ENCODE measurements around the gene MYO10. TPM values are rescaled to one million over a fixed set of nuclear protein-coding genes. Genes with fewer than 3 reads are reported as not detected.

MYO10 gene
- total and polyA plus RNA-seq, 4 donors: 4.8 to 19.8 (median 11.5) TPM

GRCh38 chr5:16808021-16808420 lies 128.1 kb downstream of the MYO10 start:
- WGBS, 2 donors: 93 to 96% methylated on average over 7 of the region's 7 CpGs
- Histone ChIP-seq H3K27ac (ENCODE audit: low read depth in 1 of 2, low read length in 2 of 2) (no peak overlapping the region), H3K27me3 (ENCODE audit: control insufficient read depth in 1 of 2, insufficient read depth in 2 of 2, low read length in 1 of 2) (no peaks in the 10 kb centered on the region), H3K36me3 (ENCODE audit: control insufficient read depth in 1 of 2, insufficient read depth in 2 of 2, low read length in 1 of 2) (no peaks in the 10 kb centered on the region), H3K9me3 (ENCODE audit: control insufficient read depth, low read length) (no peaks in the 10 kb centered on the region), H3K4me1 (ENCODE audit: control insufficient read depth in 1 of 2, insufficient read depth in 2 of 2, low read length in 2 of 2) (no peaks in the 10 kb centered on the region), H3K4me3 (ENCODE audit: low read length in 2 of 2) (no peak overlapping the region)
- intact Hi-C loops (cut with DNase I): no loop called here
- DNase-seq (no peak), ATAC-seq (ENCODE audit: low FRiP score) (no peak)

- ATAC-seq (ENCODE audit: low FRiP score): no peak
- H3K9me3 ChIP-seq (ENCODE audit: control insufficient read depth, low read length): no peaks in the 10 kb centered on the region
- H3K27me3 ChIP-seq (ENCODE audit: control insufficient read depth in 1 of 2, insufficient read depth in 2 of 2, low read length in 1 of 2): no peaks in the 10 kb centered on the region
- no peaks in the 10 kb centered on the region for H3K36me3 ChIP-seq (ENCODE audit: control insufficient read depth in 1 of 2, insufficient read depth in 2 of 2, low read length in 1 of 2)
- intact Hi-C loops (cut with DNase I): no loop called here
- no peaks in the 10 kb centered on the region for H3K4me1 ChIP-seq (ENCODE audit: control insufficient read depth in 1 of 2, insufficient read depth in 2 of 2, low read length in 2 of 2)
- no peak overlapping the region for H3K27ac ChIP-seq (ENCODE audit: low read depth in 1 of 2, low read length in 2 of 2)
- H3K4me3 ChIP-seq (ENCODE audit: low read length in 2 of 2): no peak overlapping the region
- 82 to 84% methylated on average over 5 of the region's 5 CpGs for WGBS, 2 donors
- no peak for DNase-seq
Measured at GRCh38 chr5:16807547-16807864, 128.6 kb downstream of the MYO10 start.

GRCh38 chr5:16806711-16807546 lies 129.2 kb downstream of the MYO10 start:
- Histone ChIP-seq H3K9me3 (ENCODE audit: control insufficient read depth, low read length) (no peaks in the 10 kb centered on the region), H3K27ac (ENCODE audit: low read depth in 1 of 2, low read length in 2 of 2) (no peak overlapping the region), H3K27me3 (ENCODE audit: control insufficient read depth in 1 of 2, insufficient read depth in 2 of 2, low read length in 1 of 2) (no peaks in the 10 kb centered on the region), H3K4me1 (ENCODE audit: control insufficient read depth in 1 of 2, insufficient read depth in 2 of 2, low read length in 2 of 2) (no peaks in the 10 kb centered on the region), H3K36me3 (ENCODE audit: control insufficient read depth in 1 of 2, insufficient read depth in 2 of 2, low read length in 1 of 2) (no peaks in the 10 kb centered on the region), H3K4me3 (ENCODE audit: low read length in 2 of 2) (no peak overlapping the region)
- DNase-seq (no peak), ATAC-seq (ENCODE audit: low FRiP score) (no peak)
- intact Hi-C loops (cut with DNase I): no loop called here
- 66 to 76% methylated on average over 12 of the region's 12 CpGs for WGBS, 2 donors

GRCh38 chr5:16805486-16805885 lies 130.6 kb downstream of the MYO10 start:
- no peak for DNase-seq
- 61 to 66% methylated on average over 7 of the region's 7 CpGs for WGBS, 2 donors
- intact Hi-C loops (cut with DNase I): no loop called here

GRCh38 chr5:16803831-16804230 lies 132.3 kb downstream of the MYO10 start:
- no peaks in the 10 kb centered on the region for H3K4me1 ChIP-seq (ENCODE audit: control insufficient read depth in 1 of 2, insufficient read depth in 2 of 2, low read length in 2 of 2)
- no peaks in the 10 kb centered on the region for H3K27me3 ChIP-seq (ENCODE audit: control insufficient read depth in 1 of 2, insufficient read depth in 2 of 2, low read length in 1 of 2)
- no peaks in the 10 kb centered on the region for H3K9me3 ChIP-seq (ENCODE audit: control insufficient read depth, low read length)
- H3K27ac ChIP-seq (ENCODE audit: low read depth in 1 of 2, low read length in 2 of 2): no peak overlapping the region
- DNase-seq: no peak
- H3K36me3 ChIP-seq (ENCODE audit: control insufficient read depth in 1 of 2, insufficient read depth in 2 of 2, low read length in 1 of 2): no peaks in the 10 kb centered on the region
- no peak for ATAC-seq (ENCODE audit: low FRiP score)
- H3K4me3 ChIP-seq (ENCODE audit: low read length in 2 of 2): no peak overlapping the region
- 96 to 97% methylated on average over 9 of the region's 9 CpGs for WGBS, 2 donors
- intact Hi-C loops (cut with DNase I): no loop called here

More at GRCh38 chr5:16805486-16805885, 130.6 kb downstream of the MYO10 start:
- Histone ChIP-seq H3K9me3 (ENCODE audit: control insufficient read depth, low read length) (no peaks in the 10 kb centered on the region), H3K27me3 (ENCODE audit: control insufficient read depth in 1 of 2, insufficient read depth in 2 of 2, low read length in 1 of 2) (no peaks in the 10 kb centered on the region), H3K36me3 (ENCODE audit: control insufficient read depth in 1 of 2, insufficient read depth in 2 of 2, low read length in 1 of 2) (no peaks in the 10 kb centered on the region), H3K4me1 (ENCODE audit: control insufficient read depth in 1 of 2, insufficient read depth in 2 of 2, low read length in 2 of 2) (no peaks in the 10 kb centered on the region), H3K4me3 (ENCODE audit: low read length in 2 of 2) (no peak overlapping the region), H3K27ac (ENCODE audit: low read depth in 1 of 2, low read length in 2 of 2) (no peak overlapping the region)
- no peak for ATAC-seq (ENCODE audit: low FRiP score)

- WGBS, 2 donors: 74 to 85% methylated on average over 10 of the region's 10 CpGs
- H3K9me3 ChIP-seq (ENCODE audit: control insufficient read depth, low read length): no peaks in the 10 kb centered on the region
- no peak for DNase-seq
- no peaks in the 10 kb centered on the region for H3K27me3 ChIP-seq (ENCODE audit: control insufficient read depth in 1 of 2, insufficient read depth in 2 of 2, low read length in 1 of 2)
- no peaks in the 10 kb centered on the region for H3K4me1 ChIP-seq (ENCODE audit: control insufficient read depth in 1 of 2, insufficient read depth in 2 of 2, low read length in 2 of 2)
- ATAC-seq (ENCODE audit: low FRiP score): no peak
- H3K36me3 ChIP-seq (ENCODE audit: control insufficient read depth in 1 of 2, insufficient read depth in 2 of 2, low read length in 1 of 2): no peaks in the 10 kb centered on the region
- H3K27ac ChIP-seq (ENCODE audit: low read depth in 1 of 2, low read length in 2 of 2): no peak overlapping the region
- intact Hi-C loops (cut with DNase I): no loop called here
- H3K4me3 ChIP-seq (ENCODE audit: low read length in 2 of 2): no peak overlapping the region
Measured at GRCh38 chr5:16800477-16800876, 135.6 kb downstream of the MYO10 start.

GRCh38 chr5:16799796-16800195 lies 136.3 kb downstream of the MYO10 start:
- intact Hi-C loops (cut with DNase I): loop anchor here in 1 of 2 donors (10.0 kb wide), 1 partner anchor 305 kb away; no protein-coding TSS in a partner anchor
- Histone ChIP-seq H3K27me3 (ENCODE audit: control insufficient read depth in 1 of 2, insufficient read depth in 2 of 2, low read length in 1 of 2) (no peaks in the 10 kb centered on the region), H3K36me3 (ENCODE audit: control insufficient read depth in 1 of 2, insufficient read depth in 2 of 2, low read length in 1 of 2) (no peaks in the 10 kb centered on the region), H3K4me1 (ENCODE audit: control insufficient read depth in 1 of 2, insufficient read depth in 2 of 2, low read length in 2 of 2) (no peaks in the 10 kb centered on the region), H3K27ac (ENCODE audit: low read depth in 1 of 2, low read length in 2 of 2) (no peak overlapping the region), H3K4me3 (ENCODE audit: low read length in 2 of 2) (no peak overlapping the region), H3K9me3 (ENCODE audit: control insufficient read depth, low read length) (no peaks in the 10 kb centered on the region)
- WGBS, 2 donors: 66 to 69% methylated on average over 8 of the region's 8 CpGs
- ATAC-seq (ENCODE audit: low FRiP score) (no peak), DNase-seq (no peak)

- Histone ChIP-seq H3K27ac (ENCODE audit: low read depth in 1 of 2, low read length in 2 of 2) (no peak overlapping the region), H3K36me3 (ENCODE audit: control insufficient read depth in 1 of 2, insufficient read depth in 2 of 2, low read length in 1 of 2) (no peaks in the 10 kb centered on the region), H3K4me3 (ENCODE audit: low read length in 2 of 2) (no peak overlapping the region), H3K27me3 (ENCODE audit: control insufficient read depth in 1 of 2, insufficient read depth in 2 of 2, low read length in 1 of 2) (no peaks in the 10 kb centered on the region), H3K4me1 (ENCODE audit: control insufficient read depth in 1 of 2, insufficient read depth in 2 of 2, low read length in 2 of 2) (no peaks in the 10 kb centered on the region), H3K9me3 (ENCODE audit: control insufficient read depth, low read length) (no peaks in the 10 kb centered on the region)
- 77 to 81% methylated on average over 2 of the region's 2 CpGs for WGBS, 2 donors
- ATAC-seq (ENCODE audit: low FRiP score) (no peak), DNase-seq (no peak)
- intact Hi-C loops (cut with DNase I): loop anchor here in 1 of 2 donors (10.0 kb wide), 1 partner anchor 303 kb away; no protein-coding TSS in a partner anchor
Measured at GRCh38 chr5:16797951-16798350, 138.1 kb downstream of the MYO10 start.

GRCh38 chr5:16794269-16794913 lies 141.7 kb downstream of the MYO10 start:
- Histone ChIP-seq H3K4me1 (ENCODE audit: control insufficient read depth in 1 of 2, insufficient read depth in 2 of 2, low read length in 2 of 2) (no peaks in the 10 kb centered on the region), H3K9me3 (ENCODE audit: control insufficient read depth, low read length) (no peaks in the 10 kb centered on the region), H3K27ac (ENCODE audit: low read depth in 1 of 2, low read length in 2 of 2) (no peak overlapping the region), H3K4me3 (ENCODE audit: low read length in 2 of 2) (no peak overlapping the region), H3K36me3 (ENCODE audit: control insufficient read depth in 1 of 2, insufficient read depth in 2 of 2, low read length in 1 of 2) (no peaks in the 10 kb centered on the region), H3K27me3 (ENCODE audit: control insufficient read depth in 1 of 2, insufficient read depth in 2 of 2, low read length in 1 of 2) (no peaks in the 10 kb centered on the region)
- ATAC-seq (ENCODE audit: low FRiP score) (no peak), DNase-seq (no peak)
- intact Hi-C loops (cut with DNase I): loop anchor here (5.0 to 10.0 kb wide), 2 partner anchors 300 to 338 kb away; no protein-coding TSS in a partner anchor
- 91 to 93% methylated on average over 23 of the region's 23 CpGs for WGBS, 2 donors

All from aorta (tissue), 5 donors.